IMR-90 (cell line): Measurements from ENCODE around the gene OXNAD1. TPM values are rescaled to one million over a fixed set of nuclear protein-coding genes. Genes with fewer than 3 reads are reported as not detected.

Source experiments
- ATAC-seq: fragments of 200-7000 bp; cut with Tn5 transposase; 2 replicates; pipeline ENCODE4 v1.9.1; 2020; ENCODE audit warnings: low read depth, mild to moderate bottlenecking, moderate library complexity
- BruUV-seq: library from RNA; stranded (reverse); fragments of 400-500 nt; replicated peaks from 2 replicates; lab custom pipeline; 2021; lab: Mats Ljungman, UMichigan
- CTCF ChIA-PET: fragments of 300-600 bp; formaldehyde crosslinking; extraction: SDS; loops from one replicate; lab custom pipeline; 2021; ENCODE audit warnings: antibody characterized with exemption; lab: Yijun Ruan, JAX
- POLR2A ChIA-PET: fragments of 300-600 bp; sonication (Branson Sonifier 250); formaldehyde crosslinking; loops from one replicate; lab custom pipeline; 2022; ENCODE audit warnings: antibody characterized with exemption; ENCODE audit not compliant: unreplicated experiment; lab: Charles Lee
- DNase-seq: peaks from one replicate; pipeline ENCODE4 v3.0.0; 2013
- H2AFZ ChIP-seq: replicated peaks from 2 replicates; pipeline ENCODE3; 2013; ENCODE audit warnings: low read length, mild to moderate bottlenecking; ENCODE audit not compliant: poor library complexity
- H2AK5ac ChIP-seq: 2 replicates; pipeline ENCODE4 v1.6.1; 2013; ENCODE audit warnings: low read depth, low read length, inconsistent platforms
- H2AK9ac ChIP-seq: replicated peaks from 2 replicates; pipeline ENCODE3; 2013; ENCODE audit warnings: mild to moderate bottlenecking, low read depth, low read length, moderate library complexity; ENCODE audit not compliant: poor library complexity
- H2BK120ac ChIP-seq: 2 replicates; pipeline ENCODE4 v1.6.1; 2013; ENCODE audit warnings: low read depth, low read length, inconsistent platforms
- H2BK15ac ChIP-seq: 3 replicates; pipeline ENCODE4 v1.6.1; 2013; ENCODE audit warnings: low read depth, low read length, inconsistent platforms
- H2BK20ac ChIP-seq: 2 replicates; pipeline ENCODE4 v1.6.1; 2013; ENCODE audit warnings: low read depth, mild to moderate bottlenecking, inconsistent platforms, low read length, moderate library complexity
- H2BK5ac ChIP-seq: 2 replicates; pipeline ENCODE4 v1.6.1; 2013; ENCODE audit warnings: mild to moderate bottlenecking, low read depth, low read length, inconsistent platforms; ENCODE audit not compliant: poor library complexity, severe bottlenecking
- H3K14ac ChIP-seq: replicated peaks from 2 replicates; pipeline ENCODE4 v1.6.1; 2013; ENCODE audit warnings: low read depth, low read length, inconsistent platforms
- H3K18ac ChIP-seq: 2 replicates; pipeline ENCODE4 v1.6.1; 2013; ENCODE audit warnings: low read depth, low read length, control low read depth
- H3K23ac ChIP-seq: 2 replicates; pipeline ENCODE4 v1.6.1; 2013; ENCODE audit warnings: low read depth, low read length, inconsistent platforms
- H3K27ac ChIP-seq: 2 replicates; pipeline ENCODE4 v1.5.1; 2013; ENCODE audit warnings: mild to moderate bottlenecking, control low read depth, low read length; ENCODE audit not compliant: insufficient read depth
- H3K27me3 ChIP-seq: 2 replicates; pipeline ENCODE4 v1.6.1; 2013; ENCODE audit warnings: low read length; ENCODE audit not compliant: control insufficient read depth, insufficient read depth
- H3K36me3 ChIP-seq: 2 replicates; pipeline ENCODE4 v1.6.1; 2013; ENCODE audit warnings: low read length, mixed read lengths; ENCODE audit not compliant: control insufficient read depth, insufficient read depth
- H3K4ac ChIP-seq: 2 replicates; pipeline ENCODE4 v1.6.1; 2013; ENCODE audit warnings: low read depth, low read length, inconsistent platforms
- H3K4me1 ChIP-seq: 2 replicates; pipeline ENCODE4 v1.6.1; 2013; ENCODE audit warnings: low read length, mixed read lengths; ENCODE audit not compliant: control insufficient read depth, insufficient read depth
- H3K4me2 ChIP-seq: 2 replicates; pipeline ENCODE4 v1.6.1; 2013; ENCODE audit warnings: low read depth, mild to moderate bottlenecking, control low read depth, low read length, moderate library complexity
- H3K4me3 ChIP-seq: 2 replicates; pipeline ENCODE4 v1.5.1; 2013; ENCODE audit warnings: low read depth, mild to moderate bottlenecking, control low read depth, low read length, moderate library complexity; ENCODE audit not compliant: insufficient read depth
- H3K56ac ChIP-seq: 2 replicates; pipeline ENCODE4 v1.6.1; 2013; ENCODE audit warnings: low read length, inconsistent platforms; ENCODE audit not compliant: insufficient read depth; ENCODE audit errors: extremely low read depth
- H3K79me1 ChIP-seq, 2 experiments: 2 replicates each; pipeline ENCODE4 v1.6.1; 2013; ENCODE audit warnings: low read length in 2 of 2, inconsistent platforms in 1 of 2, low read depth in 1 of 2
- H3K9ac ChIP-seq: 2 replicates; pipeline ENCODE4 v1.6.1; 2013; ENCODE audit warnings: low read depth, low read length, control low read depth
- H3K9me1 ChIP-seq: 2 replicates; pipeline ENCODE4 v1.6.1; 2013; ENCODE audit warnings: low read length, inconsistent platforms; ENCODE audit not compliant: insufficient read depth
- H3K9me3 ChIP-seq: 2 replicates; pipeline ENCODE4 v1.6.1; 2013; ENCODE audit warnings: low read length; ENCODE audit not compliant: control insufficient read depth, insufficient read depth
- H4K20me1 ChIP-seq: 2 replicates; pipeline ENCODE4 v1.6.1; 2013; ENCODE audit warnings: low read length, inconsistent platforms; ENCODE audit not compliant: insufficient read depth
- H4K5ac ChIP-seq: 2 replicates; pipeline ENCODE4 v1.6.1; 2013; ENCODE audit warnings: mild to moderate bottlenecking, low read depth, low read length, control low read depth
- H4K8ac ChIP-seq, 2 experiments: 2 replicates each; pipeline ENCODE4 v1.6.1; 2013; ENCODE audit warnings: low read depth in 2 of 2, low read length in 2 of 2, control low read depth in 1 of 2, inconsistent platforms in 1 of 2
- H4K91ac ChIP-seq: 2 replicates; pipeline ENCODE4 v1.6.1; 2013; ENCODE audit warnings: low read depth, low read length, inconsistent platforms; ENCODE audit not compliant: insufficient read depth
- MAZ ChIP-seq: IDR thresholded peaks from 2 replicates; pipeline ENCODE4 v1.6.1; 2012; ENCODE audit warnings: low read depth, mild to moderate bottlenecking, low read length, improper control_type of control experiment, moderate library complexity, borderline replicate concordance
- POLR2A ChIP-seq: IDR thresholded peaks from 2 replicates; pipeline ENCODE4 v1.6.1; 2012; ENCODE audit warnings: mild to moderate bottlenecking, low read depth, low read length
- RFX5 ChIP-seq: IDR thresholded peaks from 2 replicates; pipeline ENCODE4 v1.8.0; 2012; ENCODE audit warnings: low read depth, mild to moderate bottlenecking, low read length, moderate library complexity
- WGBS, 2 experiments: methylation state at CpG; one replicate each; pipeline versions ENCODE4 v1.1.5 to v1.1.7; 2013; ENCODE audit warnings: missing lambda C conversion rate in 2 of 2; ENCODE audit not compliant: insufficient read length in 1 of 2; ENCODE audit errors: extremely low coverage in 2 of 2; 5-methylcytosine and 5-hydroxymethylcytosine counted together
- dilution Hi-C: fragments of 300-500 bp; cut with HindIII; formaldehyde crosslinking; loops from one replicate; pipeline ENCODE4 v1.14.3; 2018; ENCODE audit warnings: low sequenced_read_pairs; ENCODE audit not compliant: unreplicated experiment
- in situ Hi-C: fragments of 300-500 bp; cut with MboI; formaldehyde crosslinking; loops from 3 replicates; pipeline ENCODE4 v1.14.3; 2019; ENCODE audit warnings: low sequenced_read_pairs, inconsistent platforms, mixed read lengths
- intact Hi-C: fragments of 100-400 bp; cut with micrococcal nuclease; formaldehyde crosslinking; loops from 2 replicates; pipeline ENCODE4 v1.10.0; 2022
- polyA plus RNA-seq, 3 experiments: library from polyadenylated mRNA; depleted of rRNA; stranded (reverse); fragments of >200 nt; gene quantifications; 2 replicates each; pipeline ENCODE4 v1.2.3, GENCODE V29; 2012; ENCODE audit warnings: low replicate concordance in 1 of 3
- total RNA-seq: library from RNA; depleted of rRNA; stranded (reverse); fragments of >200 nt; gene quantifications from 2 replicates; pipeline ENCODE4 v1.2.3, GENCODE V29; 2012

The OXNAD1 gene
- total and polyA plus RNA-seq, 2 of the 4 experiments (the other 2 are of a cell fraction), result 6.2 to 11.3 TPM

GRCh38 chr3:16331319-16331883 is 66.4 kb downstream of the OXNAD1 start:
- Histone ChIP-seq H2AK5ac (no peak overlapping the region), H3K4me3 (no peak overlapping the region), H4K91ac (no peak overlapping the region), H3K27ac (no peak overlapping the region), H3K23ac (no peak overlapping the region), H3K56ac (no peak overlapping the region), H3K4me1 (peaks cover 5% of the 10 kb centered on the region), H3K36me3 (peaks cover 24% of the 10 kb centered on the region), H4K20me1 (no peaks in the 10 kb centered on the region; the same call in 1 of the 2 replicates), H3K9me1 (peaks cover 6% of the 10 kb centered on the region; the same call in 1 of the 2 replicates), H2BK15ac (no peak overlapping the region), H2AK9ac (no peak overlapping the region), H4K5ac (no peak overlapping the region), H3K18ac (no peak overlapping the region), H3K79me1 (peaks cover 13 to 49% of the 10 kb centered on the region in 2 experiments), H3K9me3 (peaks cover 6% of the 10 kb centered on the region), H4K8ac (no peak overlapping the region), H2BK5ac (no peak overlapping the region), H3K9ac (no peak overlapping the region), H3K4me2 (no peak overlapping the region), H2AFZ (no peak overlapping the region), H2BK20ac (no peak overlapping the region), H3K27me3 (no peaks in the 10 kb centered on the region), H3K14ac (no peak overlapping the region), H3K4ac (no peak overlapping the region), H2BK120ac (no peak overlapping the region)
- intact Hi-C loops (no loop called here), dilution Hi-C loops (no loop called here), in situ Hi-C loops (no loop called here)
- CTCF ChIA-PET, result no interaction called here
- no peak for TF ChIP-seq POLR2A
- no peak for TF ChIP-seq RFX5
- TF ChIP-seq MAZ, result no peak
- POLR2A ChIA-PET, result no interaction called here
- WGBS, 2 experiments, result no CpG with 5 or more reads among the region's 3 CpGs
- BruUV-seq, result no TSS peak
- DNase-seq, result no peak
- no peak for ATAC-seq
